Measurements from ENCODE around the gene ZEB1.
"Not testable (repeated sequence)": the region's sequence is repeated elsewhere in the genome, so short reads cannot be mapped to it uniquely, and the experiment has no call there.

ZEB1 gene

DNA sequence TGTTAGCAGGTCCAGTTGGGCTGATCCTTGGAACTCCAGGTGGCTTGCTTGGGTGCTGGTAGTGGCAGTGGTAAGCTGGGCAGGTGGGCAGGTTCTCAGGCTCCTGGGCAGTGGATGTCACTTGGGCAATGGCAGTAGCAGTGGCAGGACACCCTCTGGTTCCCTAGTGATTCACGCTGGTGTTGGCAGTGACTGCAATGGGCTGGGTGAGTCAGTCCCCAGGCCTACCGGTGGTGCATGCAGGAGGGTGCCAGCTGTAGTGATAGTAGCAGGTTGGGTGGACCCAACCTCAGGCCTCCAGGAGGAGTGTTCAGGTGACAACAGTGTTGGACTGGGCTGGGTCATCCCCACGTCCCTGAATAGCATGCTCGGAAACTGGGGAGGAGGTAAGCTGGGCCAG lies 189.2 kb downstream of the ZEB1 start:
- DNase-seq (ENCODE audit: low spot score), result no peak

DNA sequence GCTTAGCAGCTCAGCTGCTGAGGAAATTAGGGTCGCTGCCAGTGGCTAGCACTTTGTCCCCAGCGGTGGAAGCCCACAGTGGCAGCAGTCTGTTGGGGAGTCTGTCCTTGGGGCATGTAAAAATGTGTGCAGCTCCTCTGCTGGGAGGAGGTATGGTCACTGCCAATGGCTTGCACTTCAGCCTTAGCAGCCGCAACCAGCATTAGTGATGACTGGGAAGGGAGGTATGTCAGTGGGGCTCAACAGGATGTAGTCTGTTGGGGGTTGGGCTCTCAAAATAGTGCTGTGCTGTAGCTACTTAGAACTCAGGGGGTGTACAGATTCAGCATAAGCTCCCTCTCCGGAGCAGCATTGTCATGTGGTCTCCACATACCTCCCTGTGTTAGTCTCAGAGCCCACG lies 189.9 kb downstream of the ZEB1 start:
- no peak for DNase-seq (ENCODE audit: low spot score)

DNA sequence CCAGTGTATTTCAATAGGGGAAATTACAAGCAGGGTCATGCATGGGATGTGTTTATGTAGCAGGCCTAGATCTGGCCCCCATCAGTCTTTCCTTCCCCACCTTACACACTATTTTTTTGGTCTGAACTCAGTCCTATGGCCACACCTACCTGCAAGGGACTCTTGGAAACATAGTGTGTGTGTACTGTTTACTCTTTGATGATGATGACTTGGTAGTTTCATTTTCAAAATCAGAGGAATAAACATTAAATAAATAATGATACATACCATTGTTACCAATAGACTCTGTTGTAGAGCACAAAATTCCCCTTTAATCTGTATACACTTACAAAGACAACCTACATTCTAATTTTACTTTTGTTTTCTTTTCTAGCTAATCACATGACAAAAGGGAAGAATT lies 191.0 kb downstream of the ZEB1 start:
- no peak for DNase-seq (ENCODE audit: low spot score)

DNA sequence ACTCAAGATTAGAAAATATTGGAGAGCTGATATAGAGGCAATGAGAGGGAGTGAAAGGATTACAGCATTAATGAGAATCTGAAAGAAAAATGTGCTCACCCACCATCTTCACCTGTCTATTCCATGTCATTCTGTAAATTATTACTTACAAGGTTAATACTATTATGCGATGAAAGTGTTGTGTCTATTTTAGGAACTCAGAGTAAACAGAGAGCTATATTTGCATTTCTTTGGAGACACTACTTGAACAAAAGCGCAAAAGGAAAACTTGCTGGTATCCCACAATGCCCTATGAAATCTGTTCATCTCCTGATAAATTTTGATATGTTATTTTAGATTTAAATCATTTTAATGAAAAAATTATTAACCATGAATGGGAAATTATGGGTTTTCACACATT lies 196.1 kb downstream of the ZEB1 start:
- no peak for DNase-seq (ENCODE audit: low spot score)

DNA sequence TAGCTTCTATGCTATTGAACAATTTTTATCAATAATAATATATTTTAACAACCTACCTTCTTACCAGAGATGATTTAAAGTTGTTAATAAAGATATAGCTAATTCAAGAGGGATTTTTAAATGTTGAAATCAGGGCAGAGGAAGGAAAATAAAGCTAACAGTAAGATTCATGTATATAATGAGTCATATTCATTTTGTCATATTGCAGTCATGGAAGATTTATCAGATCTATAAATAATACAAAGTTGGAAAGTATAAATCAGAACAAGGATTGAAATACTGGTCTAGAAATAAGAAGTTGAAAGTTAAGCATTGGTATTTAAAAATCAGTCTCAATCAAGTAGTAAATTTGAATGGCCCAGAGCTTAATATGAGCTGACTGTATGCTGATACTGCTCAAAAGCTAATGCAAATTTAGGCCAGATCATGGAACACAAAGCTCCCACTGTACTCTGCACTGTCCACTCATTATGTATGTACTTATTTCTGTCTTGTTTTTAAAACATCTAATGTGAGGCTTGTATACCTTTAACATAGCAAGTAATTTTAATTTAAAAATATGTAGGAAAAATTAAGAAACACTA lies 196.9 kb downstream of the ZEB1 start:
- DNase-seq (ENCODE audit: low spot score), result no peak

DNA sequence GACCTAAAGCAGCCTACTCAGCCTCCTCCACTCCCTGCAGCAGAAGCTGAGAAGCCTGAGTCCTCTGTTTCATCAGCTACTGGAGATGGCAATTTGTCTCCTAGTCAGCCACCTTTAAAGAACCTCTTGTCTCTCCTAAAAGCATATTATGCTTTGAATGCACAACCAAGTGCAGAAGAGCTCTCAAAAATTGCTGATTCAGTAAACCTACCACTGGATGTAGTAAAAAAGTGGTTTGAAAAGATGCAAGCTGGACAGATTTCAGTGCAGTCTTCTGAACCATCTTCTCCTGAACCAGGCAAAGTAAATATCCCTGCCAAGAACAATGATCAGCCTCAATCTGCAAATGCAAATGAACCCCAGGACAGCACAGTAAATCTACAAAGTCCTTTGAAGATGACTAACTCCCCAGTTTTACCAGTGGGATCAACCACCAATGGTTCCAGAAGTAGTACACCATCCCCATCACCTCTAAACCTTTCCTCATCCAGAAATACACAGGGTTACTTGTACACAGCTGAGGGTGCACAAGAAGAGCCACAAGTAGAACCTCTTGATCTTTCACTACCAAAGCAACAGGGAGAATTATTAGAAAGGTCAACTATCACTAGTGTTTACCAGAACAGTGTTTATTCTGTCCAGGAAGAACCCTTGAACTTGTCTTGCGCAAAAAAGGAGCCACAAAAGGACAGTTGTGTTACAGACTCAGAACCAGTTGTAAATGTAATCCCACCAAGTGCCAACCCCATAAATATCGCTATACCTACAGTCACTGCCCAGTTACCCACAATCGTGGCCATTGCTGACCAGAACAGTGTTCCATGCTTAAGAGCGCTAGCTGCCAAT lies 202.2 kb downstream of the ZEB1 start:
- no peak for DNase-seq (ENCODE audit: low spot score)

DNA sequence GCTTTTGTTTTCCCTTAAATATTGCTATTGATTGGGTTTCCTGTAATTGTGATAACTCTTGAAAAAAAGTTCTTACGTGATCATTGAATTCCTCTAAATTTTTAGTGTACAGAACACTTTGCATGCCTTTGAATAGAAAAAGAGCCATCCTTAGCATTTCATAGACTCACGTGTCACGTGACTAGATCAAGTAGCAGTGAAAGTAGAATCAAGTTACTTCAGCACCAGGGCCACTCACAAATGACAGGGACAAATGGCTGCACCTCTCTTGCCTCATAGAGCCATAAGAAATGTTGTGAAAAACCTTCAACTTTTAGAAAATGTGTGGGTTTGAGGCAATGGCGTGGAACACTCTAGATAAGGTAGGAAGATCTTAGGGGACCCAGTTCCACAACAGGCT lies 203.8 kb downstream of the ZEB1 start:
- no peak for DNase-seq (ENCODE audit: low spot score)

DNA sequence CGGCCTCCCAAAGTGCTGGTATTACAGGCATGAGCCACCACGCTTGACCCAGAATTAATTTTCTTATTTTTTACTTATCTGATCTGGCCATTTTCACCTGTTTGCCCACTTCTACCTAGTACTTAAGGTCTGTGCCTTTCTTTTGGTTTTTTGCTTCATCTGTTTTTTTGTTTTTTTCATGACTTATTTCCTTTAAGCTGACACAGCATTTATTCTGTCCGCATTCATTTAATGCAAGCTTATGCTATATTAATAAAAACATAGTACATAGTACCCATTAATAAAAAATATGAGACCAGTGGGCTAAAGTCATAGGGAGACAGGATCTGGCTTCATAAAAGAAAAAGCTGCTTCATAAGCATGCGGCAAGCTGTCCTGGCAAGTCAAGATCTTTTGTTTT lies 205.4 kb downstream of the ZEB1 start:
- no peak for DNase-seq (ENCODE audit: low spot score)

DNA sequence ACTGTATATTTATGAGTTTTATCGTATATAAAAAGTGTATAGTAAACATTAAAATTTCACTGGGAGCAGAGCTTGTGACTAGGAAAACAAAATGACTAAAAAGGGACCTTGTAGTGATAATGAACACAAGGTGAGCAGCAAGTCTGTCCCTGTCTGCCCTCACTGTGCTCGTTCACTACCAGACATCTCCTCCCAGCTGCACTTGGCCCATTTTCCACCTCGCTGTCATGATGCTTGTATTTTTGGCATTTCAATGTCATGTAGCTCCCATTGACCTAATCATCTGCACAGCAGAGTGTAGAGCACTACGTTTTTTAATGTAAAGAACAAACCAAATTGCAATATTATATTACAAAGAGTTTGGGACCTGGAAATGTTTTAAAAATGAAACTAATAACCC lies 207.2 kb downstream of the ZEB1 start:
- no peak for DNase-seq (ENCODE audit: low spot score)

DNA sequence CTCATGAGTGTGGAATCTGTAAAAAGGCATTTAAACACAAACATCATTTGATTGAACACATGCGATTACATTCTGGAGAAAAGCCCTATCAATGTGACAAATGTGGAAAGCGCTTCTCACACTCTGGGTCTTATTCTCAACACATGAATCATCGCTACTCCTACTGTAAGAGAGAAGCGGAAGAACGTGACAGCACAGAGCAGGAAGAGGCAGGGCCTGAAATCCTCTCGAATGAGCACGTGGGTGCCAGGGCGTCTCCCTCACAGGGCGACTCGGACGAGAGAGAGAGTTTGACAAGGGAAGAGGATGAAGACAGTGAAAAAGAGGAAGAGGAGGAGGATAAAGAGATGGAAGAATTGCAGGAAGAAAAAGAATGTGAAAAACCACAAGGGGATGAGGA lies 207.7 kb downstream of the ZEB1 start:
- no peak for DNase-seq (ENCODE audit: low spot score)

DNA sequence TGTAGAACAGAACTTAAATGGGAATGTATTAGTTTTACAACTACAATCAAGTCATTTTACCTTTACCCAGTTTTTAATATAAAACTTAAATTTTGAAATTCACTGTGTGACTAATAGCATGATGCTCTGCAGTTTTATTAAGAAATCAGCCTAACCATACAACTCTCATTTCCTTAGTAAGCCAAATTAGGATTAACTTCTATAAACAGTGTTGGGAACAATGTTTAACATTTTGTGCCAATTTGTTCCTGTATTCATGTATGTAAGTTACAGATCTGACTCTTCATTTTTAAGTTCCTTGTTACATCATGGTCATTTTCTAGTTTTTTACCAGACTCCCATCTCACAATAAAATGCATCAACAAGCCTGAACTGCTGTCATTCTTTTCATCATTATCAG lies 209.8 kb downstream of the ZEB1 start:
- no peak for DNase-seq (ENCODE audit: low spot score)

DNA sequence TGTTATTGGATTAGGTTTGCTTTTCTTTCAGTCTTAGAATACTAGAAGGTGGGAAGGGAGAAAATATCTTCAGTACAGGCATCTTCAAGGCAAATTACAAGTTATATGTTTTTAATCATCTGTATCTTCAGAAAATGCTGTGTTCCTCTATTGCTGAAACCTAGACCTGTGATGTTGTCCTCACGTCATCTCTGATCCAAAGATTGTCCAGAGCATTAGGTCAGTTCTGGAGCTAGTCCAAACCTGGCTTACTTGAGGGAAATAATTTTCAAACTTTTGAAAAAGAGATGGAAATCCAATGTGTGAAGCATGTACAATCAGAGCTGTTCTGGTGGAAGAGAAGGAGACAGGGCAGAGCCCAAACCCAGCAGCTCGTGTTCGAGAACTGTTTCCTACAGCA lies 217.3 kb downstream of the ZEB1 start:
- DNase-seq (ENCODE audit: low spot score), result no peak

DNA sequence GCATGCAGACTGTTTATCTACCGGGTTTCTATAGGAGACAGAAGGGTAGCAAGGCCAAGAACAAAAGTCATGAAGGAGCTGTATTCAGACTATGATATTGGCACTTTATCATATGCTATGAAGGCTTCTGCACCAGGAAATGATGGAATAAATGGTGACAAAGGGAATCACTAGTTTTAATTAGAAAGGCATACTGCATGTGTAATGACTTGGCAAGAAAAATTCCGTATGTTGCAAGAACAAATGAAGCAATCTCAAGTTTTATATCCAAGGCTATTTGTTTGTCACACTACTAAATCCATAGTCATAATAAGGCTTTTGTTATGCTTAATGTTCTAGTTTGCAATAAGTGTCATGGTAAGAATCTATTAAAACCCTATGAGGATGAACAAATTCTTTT lies 230.9 kb downstream of the ZEB1 start:
- no peak for DNase-seq (ENCODE audit: low spot score)

DNA sequence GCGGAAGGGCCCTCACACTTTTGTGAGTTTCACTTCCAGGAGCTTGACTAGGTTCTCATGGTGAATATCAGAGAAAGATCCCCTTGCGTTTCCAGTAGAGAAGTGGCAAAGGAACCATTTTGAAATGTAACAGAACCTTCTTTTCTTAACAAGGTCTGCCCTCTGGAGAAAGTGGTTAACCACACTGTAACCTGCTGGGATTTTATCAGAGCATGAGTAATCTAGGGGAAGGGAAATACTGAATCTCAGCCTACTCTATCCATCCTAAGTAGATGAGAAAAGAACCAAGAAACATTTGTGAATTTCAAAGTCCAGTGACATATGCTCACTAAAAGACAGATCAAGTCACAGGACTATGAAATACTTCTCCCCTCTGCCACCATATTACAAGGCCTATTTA lies 235.5 kb downstream of the ZEB1 start:
- no peak for DNase-seq (ENCODE audit: low spot score)

DNA sequence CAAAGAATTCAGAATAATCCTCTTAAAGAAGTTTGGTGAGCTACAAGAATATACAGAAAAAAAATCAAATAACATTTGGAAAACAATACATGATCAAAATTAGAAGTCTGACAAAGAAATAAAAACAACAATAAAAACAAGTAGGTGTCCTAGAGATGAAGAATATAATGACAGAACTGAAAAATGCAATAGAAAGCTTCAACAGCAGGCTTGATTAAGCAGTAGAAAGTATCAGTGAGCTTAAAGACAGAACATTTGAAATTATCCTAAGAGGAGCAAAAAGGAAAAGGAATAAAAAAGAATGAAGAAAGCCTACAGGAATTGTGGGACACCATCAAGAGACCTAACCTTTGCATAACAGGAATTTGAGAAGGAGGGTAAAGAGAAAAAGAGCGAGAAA lies 238.8 kb downstream of the ZEB1 start:
- no peak for DNase-seq (ENCODE audit: low spot score)

DNA sequence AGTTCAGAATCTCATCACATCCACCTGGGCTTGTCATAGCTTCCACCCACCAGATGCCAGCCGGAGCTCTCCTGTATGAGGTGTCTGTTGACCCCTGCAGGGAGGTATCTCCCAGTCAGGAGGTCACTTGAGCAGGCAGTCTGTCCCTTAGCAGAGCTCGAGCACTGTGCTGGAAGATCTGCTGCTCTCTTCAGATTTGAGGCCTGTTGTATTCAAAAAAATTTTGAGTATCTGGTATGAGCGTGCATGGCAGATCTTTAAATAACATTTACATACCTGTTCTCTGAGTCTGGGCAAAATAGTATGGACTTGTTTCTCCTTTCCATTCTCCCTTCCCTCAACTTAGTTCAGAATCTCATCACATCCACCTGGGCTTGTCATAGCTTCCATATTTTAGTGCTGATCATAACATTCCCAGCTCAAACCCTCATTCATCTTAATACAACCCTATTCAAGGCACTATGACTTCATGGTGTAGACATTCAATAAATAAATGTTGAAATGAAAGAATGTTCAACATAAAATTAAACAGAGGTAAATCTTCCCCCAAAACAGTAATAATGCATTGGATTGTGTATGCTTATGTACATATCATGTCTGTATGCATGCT lies 249.3 kb downstream of the ZEB1 start:
- DNase-seq (ENCODE audit: low spot score), result not testable (repeated sequence)

DNA sequence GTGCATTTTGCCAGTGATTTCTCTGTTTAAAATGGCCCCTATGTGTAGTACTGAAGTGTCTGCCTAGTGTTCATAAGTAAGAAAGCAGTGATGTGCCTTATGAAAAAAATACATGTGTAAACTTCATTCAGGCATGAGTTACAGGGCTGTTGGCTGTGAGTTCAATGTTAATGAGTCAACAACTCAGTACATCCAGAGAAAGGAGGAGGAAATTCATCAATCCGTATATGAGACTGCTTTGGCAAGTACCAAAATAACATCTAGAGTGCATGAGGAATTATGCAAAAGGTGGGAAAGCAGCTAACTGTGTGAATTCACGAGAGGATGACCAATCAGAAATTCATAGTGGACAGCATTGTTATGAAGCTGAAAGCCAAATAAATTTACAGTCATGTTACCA lies 255.6 kb downstream of the ZEB1 start:
- DNase-seq (ENCODE audit: low spot score), result no peak

DNA sequence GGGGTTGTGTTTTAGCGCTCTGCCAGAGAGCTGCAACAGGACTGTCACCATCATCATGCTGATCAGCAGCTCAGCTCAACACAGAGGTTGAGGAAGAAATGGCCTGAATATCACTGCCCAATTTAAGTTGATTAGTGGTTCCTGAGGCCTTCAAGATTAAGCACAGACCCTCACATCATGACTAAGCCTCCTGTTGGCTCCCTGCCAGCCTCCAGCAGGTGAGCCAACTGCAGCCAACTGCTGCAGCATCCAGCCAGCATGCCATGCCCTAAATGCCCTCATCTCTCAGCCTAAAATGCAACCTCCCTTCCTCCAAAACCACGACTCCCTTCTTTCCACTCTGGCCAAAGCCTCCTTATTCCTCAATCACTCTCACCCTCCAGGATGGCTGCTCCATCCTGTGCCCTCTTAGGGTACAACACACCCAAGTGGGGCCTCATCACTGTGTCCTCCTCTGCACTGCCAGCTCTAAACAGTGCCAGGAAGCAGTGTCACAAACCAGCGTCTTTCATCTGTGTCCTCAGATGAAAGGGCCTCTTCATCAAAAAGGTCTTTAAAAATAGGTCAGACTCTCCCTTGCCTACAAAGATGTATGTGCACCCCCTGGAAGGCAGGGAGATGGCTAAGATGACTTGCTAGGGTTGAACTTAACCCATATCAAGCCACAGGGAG lies 259.3 kb downstream of the ZEB1 start:
- no peak for DNase-seq (ENCODE audit: low spot score)

DNA sequence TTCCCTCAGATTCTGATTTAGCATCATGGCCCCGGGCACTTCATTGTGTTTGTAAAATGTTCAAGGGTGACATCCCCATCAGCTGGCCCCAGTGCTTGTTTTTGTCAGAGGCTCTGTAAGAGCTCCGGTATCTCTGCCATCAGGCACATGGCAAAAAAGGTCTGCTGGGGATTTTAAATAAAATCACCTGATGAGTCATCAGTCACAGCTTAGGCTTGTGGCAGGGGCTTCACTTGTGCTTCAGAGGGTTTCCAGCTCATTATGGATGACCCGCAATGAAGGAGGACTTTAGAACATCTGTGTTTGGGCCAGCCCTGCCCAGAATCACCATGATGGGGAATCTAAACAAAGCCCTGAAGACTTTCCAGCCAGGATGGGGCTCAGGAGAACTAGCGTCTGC lies 259.9 kb downstream of the ZEB1 start:
- no peak for DNase-seq (ENCODE audit: low spot score)
